GM12875 (cell line): ENCODE measurements around the gene IGF2BP1.
"Not testable (repeated sequence)": the region's sequence is repeated elsewhere in the genome, so short reads cannot be mapped to it uniquely, and the experiment has no call there.

Source experiments
- H3K4me3 ChIP-seq: one replicate; pipeline ENCODE4 v1.5.1; 2011; ENCODE audit warnings: low read depth, low read length, control low read depth
- TF ChIP-seq, protein P1 (sequence below): IDR thresholded peaks from 2 replicates; pipeline ENCODE4 v1.5.1; 2011; ENCODE audit warnings: low read depth, mild to moderate bottlenecking, control low read depth, inconsistent platforms, low read length, moderate library complexity, borderline replicate concordance; ENCODE audit not compliant: insufficient read depth

IGF2BP1 gene

DNA sequence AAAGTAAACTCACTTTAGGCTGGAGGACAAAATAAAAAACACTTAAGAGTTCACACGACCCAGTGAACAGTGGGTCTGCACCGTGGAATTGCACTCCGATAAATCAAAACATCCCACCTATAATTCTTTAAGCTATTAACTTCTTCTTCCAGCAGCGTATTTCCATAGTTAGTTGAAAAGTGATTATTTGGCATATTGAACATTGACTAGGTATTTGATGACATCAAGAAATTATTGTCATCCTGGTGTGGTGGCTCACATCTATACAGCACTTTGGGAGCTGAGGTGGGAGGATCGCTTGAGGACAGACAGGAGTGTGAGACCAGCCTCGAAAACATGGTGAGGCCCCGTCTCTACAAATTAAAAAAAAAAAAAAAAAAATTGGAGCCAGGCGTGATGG is 23.4 kb downstream of the IGF2BP1 start:
- no peak overlapping the region for H3K4me3 ChIP-seq
- TF ChIP-seq, protein P1, sequence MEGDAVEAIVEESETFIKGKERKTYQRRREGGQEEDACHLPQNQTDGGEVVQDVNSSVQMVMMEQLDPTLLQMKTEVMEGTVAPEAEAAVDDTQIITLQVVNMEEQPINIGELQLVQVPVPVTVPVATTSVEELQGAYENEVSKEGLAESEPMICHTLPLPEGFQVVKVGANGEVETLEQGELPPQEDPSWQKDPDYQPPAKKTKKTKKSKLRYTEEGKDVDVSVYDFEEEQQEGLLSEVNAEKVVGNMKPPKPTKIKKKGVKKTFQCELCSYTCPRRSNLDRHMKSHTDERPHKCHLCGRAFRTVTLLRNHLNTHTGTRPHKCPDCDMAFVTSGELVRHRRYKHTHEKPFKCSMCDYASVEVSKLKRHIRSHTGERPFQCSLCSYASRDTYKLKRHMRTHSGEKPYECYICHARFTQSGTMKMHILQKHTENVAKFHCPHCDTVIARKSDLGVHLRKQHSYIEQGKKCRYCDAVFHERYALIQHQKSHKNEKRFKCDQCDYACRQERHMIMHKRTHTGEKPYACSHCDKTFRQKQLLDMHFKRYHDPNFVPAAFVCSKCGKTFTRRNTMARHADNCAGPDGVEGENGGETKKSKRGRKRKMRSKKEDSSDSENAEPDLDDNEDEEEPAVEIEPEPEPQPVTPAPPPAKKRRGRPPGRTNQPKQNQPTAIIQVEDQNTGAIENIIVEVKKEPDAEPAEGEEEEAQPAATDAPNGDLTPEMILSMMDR: no peak

DNA sequence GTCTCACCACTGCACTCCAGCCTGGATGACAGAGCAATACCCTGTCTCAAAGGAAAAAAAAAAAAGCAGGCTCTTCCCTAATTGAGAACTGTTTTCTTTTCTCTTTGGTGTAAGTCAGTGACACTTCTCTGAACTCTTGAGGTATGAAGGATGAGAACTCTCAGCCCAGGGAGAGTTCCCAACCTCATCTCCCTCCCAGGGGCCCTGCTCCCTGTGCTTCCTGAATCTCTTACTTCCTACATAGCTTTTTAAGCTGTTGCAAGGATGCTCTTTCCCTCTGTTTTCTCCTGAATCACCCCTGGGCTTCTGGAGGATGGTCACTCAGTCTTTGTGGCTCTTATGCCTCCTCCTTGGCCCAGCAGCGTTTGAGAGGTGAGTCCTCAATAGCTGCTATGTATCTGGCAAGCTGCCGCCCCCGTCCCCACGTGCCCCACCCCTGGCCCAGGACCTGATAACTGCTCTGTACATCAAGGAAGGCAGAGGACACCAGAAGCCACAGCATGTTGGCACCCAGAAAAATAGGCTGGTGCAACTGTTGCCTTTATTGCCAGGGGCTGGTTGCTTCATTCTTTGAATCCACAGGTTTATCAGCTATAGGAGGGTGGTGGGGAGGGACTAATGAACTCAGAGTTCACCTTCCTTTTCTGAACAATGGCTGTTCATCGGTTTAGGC is 24.0 kb downstream of the IGF2BP1 start:
- TF ChIP-seq, protein P1: no peak
- H3K4me3 ChIP-seq: no peak overlapping the region

DNA sequence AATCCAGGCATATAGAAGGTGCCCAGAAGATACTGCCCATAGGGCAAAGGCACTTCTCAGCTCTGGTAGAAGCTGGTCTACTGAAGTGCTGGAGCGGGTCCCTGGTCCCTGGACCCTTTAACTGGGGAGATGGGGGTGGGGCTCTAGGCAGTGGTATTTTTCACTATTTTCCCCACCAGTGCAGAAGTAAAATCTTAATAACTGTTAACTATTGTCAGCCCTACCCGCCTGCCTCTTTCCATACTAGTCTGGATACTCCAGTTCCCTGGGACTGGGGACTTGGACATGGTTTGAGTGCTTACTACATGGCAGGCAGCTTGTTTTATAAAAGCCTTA is 24.6 kb downstream of the IGF2BP1 start:
- H3K4me3 ChIP-seq: no peak overlapping the region
- TF ChIP-seq, protein P1: no peak

DNA sequence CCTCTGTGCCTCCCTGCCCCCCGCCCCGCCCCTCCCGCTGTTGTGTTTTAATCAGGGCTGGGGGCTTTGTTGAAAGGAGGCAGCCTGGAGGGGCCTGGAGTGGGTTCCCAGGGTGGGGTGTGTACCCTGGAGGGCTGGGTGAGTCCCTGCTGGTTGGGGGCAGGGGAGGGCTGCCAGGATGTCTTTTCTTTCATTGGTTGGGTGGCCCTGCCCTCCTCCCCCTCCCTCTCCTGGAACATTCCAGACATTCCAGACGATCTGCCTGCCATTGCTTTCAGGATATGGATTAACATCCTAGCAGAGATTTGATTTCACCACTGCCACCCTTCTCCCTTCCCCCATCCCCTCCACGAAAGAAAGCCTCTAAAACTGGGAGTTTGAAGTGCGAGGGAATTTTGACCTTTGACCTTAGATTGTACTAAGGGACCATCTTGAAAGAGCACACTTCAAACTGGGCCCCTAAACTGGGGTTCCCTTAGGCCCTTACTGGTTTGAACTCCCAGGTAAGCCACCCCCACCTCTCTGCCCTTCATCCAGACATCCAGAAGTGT is 25.3 kb downstream of the IGF2BP1 start:
- TF ChIP-seq, protein P1: no peak
- no peak overlapping the region for H3K4me3 ChIP-seq

DNA sequence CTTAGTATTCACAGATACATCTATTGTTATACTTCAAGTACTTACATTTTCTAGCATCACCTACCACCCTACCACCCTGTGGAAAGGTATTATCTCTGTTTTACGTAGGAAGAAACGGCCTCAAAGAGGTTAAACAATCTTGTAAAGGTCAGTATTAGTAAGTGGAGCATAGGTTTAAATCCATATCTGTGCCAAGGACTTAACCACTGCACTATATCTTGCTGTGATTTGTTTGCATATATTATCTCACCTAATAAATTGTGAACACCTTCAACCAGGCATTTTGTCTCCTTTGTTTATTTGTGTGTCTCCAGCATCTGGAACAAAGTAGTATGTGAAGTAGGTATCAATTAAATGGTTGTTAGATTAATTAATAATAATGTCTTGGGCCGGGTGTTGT is 27.3 kb downstream of the IGF2BP1 start:
- no peak overlapping the region for H3K4me3 ChIP-seq
- TF ChIP-seq, protein P1: no peak

DNA sequence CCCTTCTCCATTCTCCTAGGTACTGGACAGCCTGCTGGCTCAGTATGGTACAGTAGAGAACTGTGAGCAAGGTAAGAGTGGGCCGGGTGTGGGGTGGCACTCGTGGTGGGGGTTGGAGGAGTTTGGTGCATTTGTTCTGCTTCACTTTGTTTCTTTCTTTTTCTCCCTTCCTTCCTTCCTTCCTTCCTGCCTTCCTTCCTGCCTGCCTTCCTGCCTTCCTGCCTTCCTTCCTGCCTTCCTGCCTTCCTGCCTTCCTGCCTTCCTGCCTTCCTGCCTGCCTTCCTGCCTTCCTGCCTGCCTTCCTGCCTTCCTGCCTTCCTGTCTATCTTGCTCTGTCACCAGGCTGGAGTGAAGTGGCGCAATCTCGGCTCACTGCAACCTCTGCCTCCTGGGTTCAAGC is 29.3 kb downstream of the IGF2BP1 start:
- H3K4me3 ChIP-seq: not testable (repeated sequence)

DNA sequence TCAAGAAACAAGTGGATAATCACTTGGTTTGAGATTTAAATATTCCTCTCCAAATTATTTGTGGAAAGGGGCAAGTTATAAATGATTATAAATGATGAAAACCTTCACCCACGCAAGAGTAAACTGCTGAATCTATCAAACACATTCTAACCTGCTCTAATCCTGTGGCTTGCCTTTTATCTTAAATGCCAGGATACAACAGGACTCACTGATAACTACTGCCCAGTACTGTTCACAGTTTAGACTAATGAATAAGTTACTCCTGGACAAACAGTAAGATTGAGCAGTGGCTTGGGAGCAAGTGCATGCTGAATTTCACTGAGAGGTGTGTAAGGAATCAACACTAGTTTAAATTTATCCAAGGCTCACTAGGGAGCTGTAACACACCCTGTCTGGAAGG is 31.1 kb downstream of the IGF2BP1 start:
- no peak overlapping the region for H3K4me3 ChIP-seq
- TF ChIP-seq, protein P1: no peak
